Kidney epithelial cell (primary cell): Measurements from ENCODE around the gene ZFAND6. TPM values are rescaled to one million over a fixed set of nuclear protein-coding genes. Genes with fewer than 3 reads are reported as not detected.

Source experiments
- DNase-seq: peaks from one replicate; pipeline ENCODE4 v3.0.0-alpha.2; 2010; ENCODE audit warnings: low read depth
- H3K27me3 ChIP-seq: 2 replicates; pipeline ENCODE4 v1.6.0; 2011; ENCODE audit warnings: low read length; ENCODE audit not compliant: control insufficient read depth, insufficient read depth
- H3K36me3 ChIP-seq: 2 replicates; pipeline ENCODE4 v1.5.1; 2011; ENCODE audit warnings: low read length; ENCODE audit not compliant: control insufficient read depth, insufficient read depth
- H3K4me3 ChIP-seq: 2 replicates; pipeline ENCODE4 v1.5.1; 2011; ENCODE audit warnings: low read depth, mild to moderate bottlenecking, control low read depth, low read length
- total RNA-seq: library from RNA; depleted of rRNA; stranded (reverse); fragments of >200 nt; gene quantifications from 2 replicates; pipeline ENCODE4 v1.2.3, GENCODE V29; 2015
- TF ChIP-seq, protein P1 (sequence below): IDR thresholded peaks from 2 replicates; pipeline ENCODE4 v1.5.1; 2011; ENCODE audit warnings: mild to moderate bottlenecking, moderate library complexity, low read length, control low read depth, inconsistent platforms; ENCODE audit not compliant: insufficient read depth, poor library complexity, severe bottlenecking

Gene ZFAND6
- total RNA-seq, 1 donor from 2014 or later: 114 TPM

DNA sequence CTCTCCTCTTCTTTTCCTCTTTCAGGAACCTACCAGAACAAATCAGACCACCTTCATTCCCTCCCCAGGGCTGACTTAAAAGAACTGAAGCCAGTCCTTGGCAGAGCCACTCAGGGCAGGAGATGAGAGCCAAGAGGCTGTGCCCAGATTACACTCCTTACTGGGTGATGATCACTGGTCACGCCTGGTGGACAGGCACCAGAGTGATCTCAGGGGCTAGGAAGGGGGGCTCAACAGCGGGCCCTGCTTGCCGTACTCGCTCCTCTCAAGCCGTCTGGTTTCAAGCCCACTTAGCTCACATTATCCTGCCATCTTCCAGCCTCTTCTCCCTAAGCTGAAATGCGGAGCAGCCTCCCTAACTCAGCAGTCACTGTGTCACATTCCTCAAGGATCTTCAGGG lies 91.7 kb downstream of the ZFAND6 start:
- Histone ChIP-seq H3K36me3 (no peaks in the 10 kb centered on the region), H3K4me3 (no peak overlapping the region), H3K27me3 (no peaks in the 10 kb centered on the region)
- DNase-seq: no peak
- TF ChIP-seq, protein P1, sequence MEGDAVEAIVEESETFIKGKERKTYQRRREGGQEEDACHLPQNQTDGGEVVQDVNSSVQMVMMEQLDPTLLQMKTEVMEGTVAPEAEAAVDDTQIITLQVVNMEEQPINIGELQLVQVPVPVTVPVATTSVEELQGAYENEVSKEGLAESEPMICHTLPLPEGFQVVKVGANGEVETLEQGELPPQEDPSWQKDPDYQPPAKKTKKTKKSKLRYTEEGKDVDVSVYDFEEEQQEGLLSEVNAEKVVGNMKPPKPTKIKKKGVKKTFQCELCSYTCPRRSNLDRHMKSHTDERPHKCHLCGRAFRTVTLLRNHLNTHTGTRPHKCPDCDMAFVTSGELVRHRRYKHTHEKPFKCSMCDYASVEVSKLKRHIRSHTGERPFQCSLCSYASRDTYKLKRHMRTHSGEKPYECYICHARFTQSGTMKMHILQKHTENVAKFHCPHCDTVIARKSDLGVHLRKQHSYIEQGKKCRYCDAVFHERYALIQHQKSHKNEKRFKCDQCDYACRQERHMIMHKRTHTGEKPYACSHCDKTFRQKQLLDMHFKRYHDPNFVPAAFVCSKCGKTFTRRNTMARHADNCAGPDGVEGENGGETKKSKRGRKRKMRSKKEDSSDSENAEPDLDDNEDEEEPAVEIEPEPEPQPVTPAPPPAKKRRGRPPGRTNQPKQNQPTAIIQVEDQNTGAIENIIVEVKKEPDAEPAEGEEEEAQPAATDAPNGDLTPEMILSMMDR: no peak

GRCh38 chr15:80151576-80151975 lies 92.1 kb downstream of the ZFAND6 start:
- no peak for DNase-seq
- H3K4me3 ChIP-seq: no peak overlapping the region
- H3K27me3 ChIP-seq: no peaks in the 10 kb centered on the region
- no peaks in the 10 kb centered on the region for H3K36me3 ChIP-seq
- TF ChIP-seq, protein P1: no peak

GRCh38 chr15:80152180-80152895 lies 92.9 kb downstream of the ZFAND6 start:
- TF ChIP-seq, protein P1: no peak
- H3K36me3 ChIP-seq: no peaks in the 10 kb centered on the region
- DNase-seq: peak; percentile 51

GRCh38 chr15:80152896-80153876 lies 93.7 kb downstream of the ZFAND6 start, which contains the start of gene FAH:
Gene FAH, plus strand, starts transcription at chr15:80152999. Its CDS starts 56 bp downstream, at chr15:80153055.
- H3K4me3 ChIP-seq: peak within 1 kb of the TSS; percentile 67
- TF ChIP-seq, protein P1: no peak
- no peak for DNase-seq
- no peaks in the 10 kb centered on the region for H3K36me3 ChIP-seq
- no peaks in the 10 kb centered on the region for H3K27me3 ChIP-seq

More at GRCh38 chr15:80152180-80152895, 92.9 kb downstream of the ZFAND6 start:
- Histone ChIP-seq H3K4me3 (peak overlapping the region; percentile 67), H3K27me3 (no peaks in the 10 kb centered on the region)

- Histone ChIP-seq H3K27me3 (no peaks in the 10 kb centered on the region), H3K36me3 (no peaks in the 10 kb centered on the region), H3K4me3 (no peak overlapping the region)
- DNase-seq: no peak
- TF ChIP-seq, protein P1: no peak
These were observed 94.4 kb downstream of the ZFAND6 start for GRCh38 chr15:80153900-80154299.
